ENCODE measurements around the gene HABP2. TPM values are rescaled to one million over a fixed set of nuclear protein-coding genes. Genes with fewer than 3 reads are reported as not detected.

HABP2 gene
- total RNA-seq, 2 experiments from 2014 or later, result not detected

DNA sequence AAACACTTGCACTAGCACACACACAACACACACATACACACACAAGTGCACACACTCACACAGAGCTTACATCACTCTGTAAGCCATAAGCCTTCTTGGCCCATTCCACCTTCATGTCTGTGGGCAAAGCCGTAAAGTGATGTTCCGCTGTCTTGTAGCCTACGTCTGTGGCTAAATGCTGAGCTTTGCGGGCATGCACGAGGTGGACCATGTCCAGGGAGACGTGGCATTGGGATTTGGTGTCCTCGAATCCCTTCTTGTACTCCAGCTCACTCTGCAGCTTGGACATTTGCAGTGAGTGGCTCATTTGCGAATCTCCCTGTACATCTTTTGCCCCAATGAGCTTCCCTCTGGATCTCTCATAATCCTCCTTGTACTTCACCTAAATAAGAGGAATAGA is 68.9 kb downstream of the HABP2 start:
- ChIA-PET POLR2A (no interaction called here), CTCF (no interaction called here)
- no peaks in the 10 kb centered on the region for H3K9me3 Mint-ChIP-seq
- H3K27me3 Mint-ChIP-seq, result peaks cover 33% of the 10 kb centered on the region
- H3K4me3 Mint-ChIP-seq, result no peak overlapping the region
- H3K27ac Mint-ChIP-seq, result no peak overlapping the region
- H3K36me3 Mint-ChIP-seq (ENCODE audit: low read depth), result no peaks in the 10 kb centered on the region
- H3K4me1 Mint-ChIP-seq, result no peaks in the 10 kb centered on the region
- DNase-seq, result no peak

DNA sequence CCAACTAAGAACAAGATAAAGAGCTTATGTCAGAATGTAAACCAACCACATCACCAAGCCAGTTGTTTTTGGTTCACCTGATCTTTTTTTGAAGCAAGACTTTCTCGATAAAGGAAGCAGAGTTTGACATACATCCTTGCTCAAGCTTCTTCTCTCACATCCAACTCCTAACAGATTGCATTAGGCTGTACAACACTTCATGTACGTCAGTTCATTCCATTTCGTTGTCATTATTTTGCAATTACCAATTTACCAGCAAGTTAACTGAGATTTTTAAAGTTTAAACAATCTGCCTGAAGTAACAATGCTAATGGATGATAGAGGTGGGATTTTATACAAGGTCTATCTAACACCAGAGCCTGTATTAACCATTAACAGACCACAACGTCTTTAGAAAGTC is 70.0 kb downstream of the HABP2 start:
- H3K27ac Mint-ChIP-seq, result no peak overlapping the region
- H3K4me3 Mint-ChIP-seq, result no peak overlapping the region
- no peaks in the 10 kb centered on the region for H3K4me1 Mint-ChIP-seq
- ChIA-PET CTCF (no interaction called here), POLR2A (interaction anchor here (0.9 kb wide), 1 partner anchor 18 kb away, joined by 4 read pairs; no protein-coding TSS in a partner anchor)
- H3K36me3 Mint-ChIP-seq (ENCODE audit: low read depth), result no peaks in the 10 kb centered on the region
- H3K27me3 Mint-ChIP-seq, result peaks cover 24% of the 10 kb centered on the region
- DNase-seq, result no peak
- H3K9me3 Mint-ChIP-seq, result no peaks in the 10 kb centered on the region

- POLR2A ChIA-PET, result no interaction called here
- CTCF ChIA-PET, result no interaction called here
- H3K9me3 Mint-ChIP-seq, result no peaks in the 10 kb centered on the region
Observed at GRCh38 chr10:113625461-113626186, 72.8 kb downstream of the HABP2 start.

DNA sequence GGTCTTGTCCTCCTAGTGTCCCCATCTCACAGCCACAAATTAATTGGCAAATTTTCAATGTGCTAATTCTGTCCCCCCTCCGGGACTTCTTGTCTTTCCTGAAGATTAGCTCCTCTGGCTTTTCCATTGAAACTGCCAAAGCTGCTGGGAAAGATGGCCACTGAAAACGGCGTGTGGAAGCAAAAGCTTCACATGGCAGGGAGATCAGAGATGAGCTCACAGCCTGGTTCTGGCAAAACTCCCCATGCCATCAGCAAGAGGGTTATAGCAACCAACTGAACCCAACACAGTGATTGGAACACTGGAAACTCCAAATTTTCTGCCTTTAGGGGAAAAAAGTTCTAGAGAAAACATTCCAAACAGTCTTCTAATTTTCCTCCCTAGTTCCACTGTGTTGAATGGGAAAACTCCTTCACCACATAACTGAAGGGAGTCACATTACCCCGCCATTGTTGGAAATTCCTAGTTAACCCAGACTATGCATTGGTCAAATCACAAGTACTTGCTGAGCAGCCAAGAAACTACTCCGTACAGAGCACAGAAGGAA is 74.0 kb downstream of the HABP2 start:
- Mint-ChIP-seq H3K9me3 (no peaks in the 10 kb centered on the region), H3K27me3 (peaks cover 14% of the 10 kb centered on the region), H3K27ac (no peak overlapping the region), H3K36me3 (ENCODE audit: low read depth) (no peaks in the 10 kb centered on the region), H3K4me1 (no peaks in the 10 kb centered on the region), H3K4me3 (no peak overlapping the region)
- no peak for DNase-seq
- CTCF ChIA-PET, result no interaction called here
- POLR2A ChIA-PET, result no interaction called here

More at GRCh38 chr10:113625461-113626186, 72.8 kb downstream of the HABP2 start:
- H3K4me1 Mint-ChIP-seq, result no peaks in the 10 kb centered on the region
- H3K4me3 Mint-ChIP-seq, result no peak overlapping the region
- no peak overlapping the region for H3K27ac Mint-ChIP-seq
- peaks cover 14% of the 10 kb centered on the region for H3K27me3 Mint-ChIP-seq
- DNase-seq, result no peak
- no peaks in the 10 kb centered on the region for H3K36me3 Mint-ChIP-seq (ENCODE audit: low read depth)

GRCh38 chr10:113627836-113628235 is 75.0 kb downstream of the HABP2 start:
- CTCF ChIA-PET, result no interaction called here
- Mint-ChIP-seq H3K27me3 (peaks cover 13% of the 10 kb centered on the region), H3K4me3 (no peak overlapping the region), H3K27ac (no peak overlapping the region), H3K4me1 (no peaks in the 10 kb centered on the region), H3K9me3 (no peaks in the 10 kb centered on the region), H3K36me3 (ENCODE audit: low read depth) (no peaks in the 10 kb centered on the region)
- POLR2A ChIA-PET, result no interaction called here
- DNase-seq, result no peak

DNA sequence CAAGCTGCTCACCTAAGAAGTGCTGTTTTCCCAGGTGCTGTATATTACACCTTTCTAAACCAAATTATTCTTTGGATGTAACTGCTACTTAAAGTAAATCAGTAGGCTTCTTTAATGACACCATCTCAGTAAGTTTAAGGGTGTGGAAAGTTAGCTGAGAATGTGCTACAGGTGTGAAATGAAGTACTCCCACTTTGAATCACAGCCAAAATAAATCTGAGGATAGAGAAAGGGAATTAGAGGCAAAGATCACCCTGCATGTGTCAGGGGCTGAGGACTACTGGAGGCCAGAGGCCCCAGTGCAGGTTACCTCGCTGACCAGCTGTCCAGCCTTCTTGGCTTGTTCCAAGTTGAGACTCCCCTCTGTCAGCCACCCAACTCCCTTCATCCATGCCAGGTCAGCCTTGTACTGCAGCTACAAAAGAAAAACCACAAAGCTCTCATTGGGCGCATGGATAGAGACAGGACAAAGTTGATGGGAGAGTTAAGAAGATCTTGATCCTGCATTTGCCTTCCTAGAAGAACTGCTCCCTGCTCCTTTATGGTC is 75.8 kb downstream of the HABP2 start:
- DNase-seq, result no peak
- H3K9me3 Mint-ChIP-seq, result no peaks in the 10 kb centered on the region
- no peaks in the 10 kb centered on the region for H3K4me1 Mint-ChIP-seq
- ChIA-PET CTCF (no interaction called here), POLR2A (no interaction called here)
- H3K4me3 Mint-ChIP-seq, result no peak overlapping the region
- no peaks in the 10 kb centered on the region for H3K36me3 Mint-ChIP-seq (ENCODE audit: low read depth)
- H3K27ac Mint-ChIP-seq, result no peak overlapping the region
- peaks cover 15% of the 10 kb centered on the region for H3K27me3 Mint-ChIP-seq

GRCh38 chr10:113630929-113631533 is 78.2 kb downstream of the HABP2 start:
- Mint-ChIP-seq H3K9me3 (no peaks in the 10 kb centered on the region), H3K27ac (no peak overlapping the region), H3K4me1 (no peaks in the 10 kb centered on the region), H3K4me3 (no peak overlapping the region), H3K27me3 (peaks cover 5% of the 10 kb centered on the region), H3K36me3 (ENCODE audit: low read depth) (no peaks in the 10 kb centered on the region)
- DNase-seq, result no peak
- ChIA-PET POLR2A (no interaction called here), CTCF (no interaction called here)

DNA sequence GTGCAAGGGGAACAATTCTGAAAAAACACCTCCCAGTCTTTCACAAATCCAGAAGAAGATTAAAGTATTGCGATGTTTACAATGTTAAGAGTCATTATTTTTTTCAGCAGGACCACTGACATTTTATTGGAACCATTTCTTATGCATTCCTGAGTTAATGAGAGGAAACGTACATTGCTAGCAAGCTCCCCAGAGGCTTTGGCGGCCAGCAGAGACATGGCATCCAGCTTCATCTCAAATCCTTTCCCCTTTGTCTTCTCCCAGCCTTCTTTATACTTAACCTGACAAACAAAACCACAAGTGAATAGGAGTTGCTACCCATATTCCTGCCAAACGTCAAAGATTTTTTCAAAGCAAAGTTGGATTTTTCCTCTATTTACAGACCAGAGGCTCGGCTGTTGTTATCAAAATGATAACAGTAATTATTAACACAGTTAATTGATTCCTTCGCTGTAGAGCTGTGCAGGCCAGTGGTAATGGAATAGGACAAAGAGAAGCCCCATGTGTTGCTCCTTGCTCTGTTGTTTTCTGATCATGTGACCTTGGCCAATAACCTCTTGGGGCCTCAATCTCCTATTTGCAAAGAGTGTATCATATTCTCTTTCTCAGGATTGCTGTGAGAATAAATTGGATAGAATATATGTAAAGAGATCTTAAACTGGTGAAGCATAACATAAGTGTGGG is 79.0 kb downstream of the HABP2 start:
- Mint-ChIP-seq H3K4me3 (no peak overlapping the region), H3K4me1 (no peaks in the 10 kb centered on the region), H3K9me3 (no peaks in the 10 kb centered on the region), H3K27me3 (peaks cover 5% of the 10 kb centered on the region), H3K27ac (no peak overlapping the region), H3K36me3 (ENCODE audit: low read depth) (no peaks in the 10 kb centered on the region)
- ChIA-PET POLR2A (no interaction called here), CTCF (no interaction called here)
- DNase-seq, result no peak

Other genes with a start within 250 kb of the HABP2 start
- not detected for gene NRAP, start 111.0 kb downstream of the HABP2 start, total RNA-seq
- gene CASP7, start 126.9 kb downstream of the HABP2 start, total RNA-seq, result 10 to 100 TPM; 39.0 to 39.3 TPM
- gene PLEKHS1, start 198.6 kb downstream of the HABP2 start, total RNA-seq, result under 1 TPM in 1 of 2 experiments, not detected in 1; 0.08 TPM

Data from activated CD4-positive, alpha-beta memory T cell treated with anti-CD3 and anti-CD28 coated beads, Interleukin-2, amount 10 ng/mL, durations not matched to agents 7 days and 5 days (primary cell).